ENCODE measurements around the gene JAKMIP1.
A peak's percentile ranks its signal among the peaks of the same experiment; 100 is the strongest.

The JAKMIP1 gene

DNA sequence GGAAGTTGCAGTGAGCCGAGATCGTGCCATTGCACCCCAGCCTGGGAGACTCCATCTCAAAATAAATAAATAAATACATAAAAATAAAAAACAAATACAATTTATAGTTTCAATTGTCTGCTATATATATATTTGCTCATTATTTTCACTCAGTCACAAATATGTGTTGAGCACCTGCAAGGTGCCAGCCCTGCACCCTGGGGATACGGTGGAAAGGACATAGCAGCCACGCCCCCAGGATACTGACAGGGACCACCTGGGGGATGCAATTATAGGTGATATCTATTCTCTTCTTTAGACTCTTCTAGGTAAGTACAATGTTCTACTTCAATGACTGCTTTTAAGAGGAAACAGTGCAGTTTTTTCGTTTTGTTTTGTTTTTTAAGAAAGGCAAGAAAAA, 85.0 kb downstream of the JAKMIP1 start:
- DNase-seq, result no peak

GRCh38 chr4:6114601-6115000, 85.7 kb downstream of the JAKMIP1 start:
- DNase-seq, result no peak

- DNase-seq, result no peak
Observed at GRCh38 chr4:6114181-6114580, 86.2 kb downstream of the JAKMIP1 start.

- DNase-seq, result no peak
Observed at GRCh38 chr4:6113641-6114040, 86.7 kb downstream of the JAKMIP1 start.

DNA sequence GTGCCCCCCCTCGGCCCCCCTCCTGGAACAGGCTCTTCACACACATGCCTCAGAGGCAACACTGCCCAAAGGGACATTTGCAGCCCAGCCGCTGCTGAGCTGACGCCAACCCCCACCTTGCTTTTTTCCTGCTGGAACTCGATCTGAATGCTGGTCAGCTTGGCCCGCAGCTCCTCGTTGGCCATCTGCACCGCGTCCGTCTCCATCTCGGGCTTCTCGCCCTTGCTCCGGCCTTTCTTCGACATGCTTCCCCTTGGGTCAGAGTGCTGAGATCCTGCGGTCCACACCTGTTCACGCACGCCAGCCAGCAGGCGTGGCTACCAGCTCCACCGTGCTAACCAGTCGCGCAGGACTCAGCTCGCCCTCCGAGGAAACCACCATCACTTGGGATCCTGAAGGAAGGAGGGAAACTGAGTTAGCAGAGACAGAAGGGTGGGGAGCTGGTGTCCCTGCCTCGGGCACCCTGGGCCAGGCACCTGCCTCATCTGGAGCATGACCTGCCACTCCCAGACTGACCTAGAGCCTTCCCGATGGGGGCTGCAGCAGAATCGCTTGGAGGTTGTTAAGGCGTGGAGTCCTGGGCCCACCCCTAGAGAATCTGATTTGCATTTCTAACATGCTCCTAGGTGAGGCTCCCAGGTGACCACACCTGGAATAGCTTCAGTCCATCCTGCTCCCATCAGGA, 87.6 kb downstream of the JAKMIP1 start:
- no peak for DNase-seq

- no peak for DNase-seq
Observed at GRCh38 chr4:6111354-6111960, 88.9 kb downstream of the JAKMIP1 start.

- DNase-seq, result no peak
Observed at GRCh38 chr4:6110681-6111353, 89.5 kb downstream of the JAKMIP1 start.

DNA sequence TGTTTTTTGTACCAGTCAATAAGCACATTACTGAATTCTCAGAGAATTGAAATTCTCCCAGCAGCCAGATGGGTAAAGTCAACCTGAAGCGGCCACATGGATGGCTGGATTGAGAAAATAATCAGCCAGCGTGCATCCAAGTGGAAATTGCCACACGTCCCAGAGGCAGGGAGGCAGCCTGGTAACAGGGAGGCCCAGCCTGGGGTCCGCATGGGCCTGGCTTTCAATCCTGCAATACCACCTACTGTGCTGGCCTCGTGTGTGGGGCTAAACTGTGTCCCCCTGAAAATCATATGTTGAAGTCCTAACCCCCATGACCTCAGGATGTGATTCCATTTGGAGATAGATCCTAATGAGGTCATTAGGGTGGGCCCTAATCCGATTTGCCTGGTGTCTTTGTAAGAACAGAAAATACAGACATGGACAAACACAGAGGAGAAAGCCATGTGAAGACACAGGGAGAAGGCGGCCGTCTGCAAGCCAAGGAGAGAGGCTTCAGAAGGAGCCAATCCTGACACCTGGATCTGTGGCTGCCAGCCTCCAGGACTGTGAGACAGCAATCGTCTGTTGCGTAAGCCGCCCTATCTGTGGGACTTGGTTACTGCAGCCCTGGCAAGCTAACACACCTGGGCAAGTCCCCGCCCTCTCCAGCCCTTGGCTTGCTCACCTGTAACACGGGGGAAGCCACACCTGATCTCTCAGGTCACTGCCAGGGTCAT, 90.3 kb downstream of the JAKMIP1 start:
- peak in 1 of 2 donors; percentile 11 for DNase-seq

DNA sequence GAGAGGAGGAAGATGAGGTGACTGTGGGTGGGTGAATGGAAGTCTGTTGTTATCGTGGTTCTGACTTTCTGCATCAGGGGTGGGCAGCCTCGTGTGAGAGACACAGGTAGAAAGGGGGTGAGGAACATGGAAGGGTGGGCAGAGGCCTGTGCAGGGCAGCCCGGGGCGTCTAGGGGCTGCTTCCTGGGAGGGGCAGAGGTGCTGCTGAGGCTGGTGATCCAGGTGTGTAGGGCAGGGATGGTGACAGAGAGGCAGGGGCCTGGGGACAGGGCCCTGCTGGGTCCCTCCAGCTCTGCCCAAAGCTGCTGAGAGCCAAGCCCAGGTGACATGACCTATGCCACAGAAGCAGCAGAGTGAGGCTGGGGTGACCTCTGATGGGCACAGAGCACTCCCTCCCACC, 92.5 kb downstream of the JAKMIP1 start:
- no peak for DNase-seq

GRCh38 chr4:6107114-6107791, 93.1 kb downstream of the JAKMIP1 start:
- no peak for DNase-seq

DNA sequence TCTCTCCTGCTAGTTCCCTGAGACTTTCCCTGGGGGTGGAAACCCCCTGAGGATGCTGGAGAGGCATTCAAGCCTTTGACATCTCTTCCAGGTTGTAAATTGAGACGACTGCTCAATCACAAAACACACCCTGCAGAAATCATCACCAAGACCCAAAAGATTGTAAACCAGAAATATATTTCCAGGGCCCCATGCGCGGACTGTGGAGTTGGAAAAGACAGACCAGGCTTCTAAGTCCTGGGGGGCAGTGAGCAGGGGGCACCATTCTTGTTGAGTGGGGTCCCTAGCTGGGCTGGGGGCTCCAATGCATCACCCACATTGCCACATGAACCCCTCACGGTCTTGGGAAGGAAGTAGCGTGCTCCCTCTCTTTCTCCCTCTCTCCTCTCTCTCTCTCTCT, 94.2 kb downstream of the JAKMIP1 start:
- no peak for DNase-seq

GRCh38 chr4:6105311-6105911, 94.9 kb downstream of the JAKMIP1 start:
- DNase-seq, result no peak

GRCh38 chr4:6104541-6105130, 95.7 kb downstream of the JAKMIP1 start:
- no peak for DNase-seq

DNA sequence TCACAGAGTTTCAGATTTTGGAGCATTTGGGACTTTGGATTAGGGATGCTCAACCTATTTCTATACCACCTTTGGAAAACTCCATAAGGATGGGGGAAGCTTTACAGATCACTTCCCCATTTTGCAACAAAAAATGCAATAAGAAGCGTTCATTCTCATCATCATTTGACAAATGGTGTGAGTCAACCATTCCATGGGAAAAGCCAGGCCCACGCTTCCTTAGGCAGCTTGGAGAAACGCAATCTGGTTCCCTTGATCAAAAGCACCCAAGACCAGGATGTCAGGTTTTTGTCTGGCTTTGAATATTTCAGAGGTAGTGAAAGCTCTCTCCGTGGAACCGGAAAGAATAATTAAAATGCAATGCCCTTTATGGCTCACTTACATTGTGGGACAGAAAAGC, 102.8 kb downstream of the JAKMIP1 start:
- no peak for DNase-seq

GRCh38 chr4:6095897-6096296, 104.5 kb downstream of the JAKMIP1 start:
- no peak for DNase-seq

DNA sequence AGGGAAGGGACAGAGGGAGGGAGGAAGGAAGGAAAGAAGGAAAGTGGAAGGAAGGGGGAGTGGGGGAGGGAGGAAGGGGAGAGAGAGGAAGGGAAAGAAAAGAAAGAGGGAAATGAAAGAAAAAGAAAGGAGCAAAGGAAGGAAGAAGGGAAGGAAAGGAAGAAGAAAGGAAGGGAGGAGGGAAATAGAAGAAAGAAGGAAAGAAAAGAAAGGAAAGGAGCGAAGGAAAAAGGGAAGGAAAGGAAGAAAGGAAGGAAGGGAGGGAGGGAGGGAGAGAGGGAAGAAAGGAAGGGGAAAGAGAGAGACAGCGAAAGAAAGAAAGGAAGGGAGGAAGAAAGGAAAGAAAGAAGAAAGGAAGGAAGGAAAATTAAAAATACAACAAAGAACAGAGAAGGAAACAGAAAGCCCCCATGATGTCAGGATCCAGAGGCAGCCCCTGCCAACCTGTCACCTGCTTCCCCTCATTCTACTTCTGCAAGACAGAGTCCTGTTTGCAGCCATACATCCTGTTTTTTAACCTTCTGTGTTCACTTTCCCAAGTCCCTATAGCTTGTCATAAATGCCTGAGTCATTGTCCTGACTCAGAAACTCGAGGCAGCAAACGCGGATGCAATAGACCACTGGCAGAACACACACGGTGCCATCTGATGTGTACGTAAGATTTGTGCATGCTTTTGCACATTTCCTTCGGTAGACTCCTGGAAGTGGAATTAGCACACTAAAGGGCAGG, 105.2 kb downstream of the JAKMIP1 start:
- DNase-seq, result no peak

- DNase-seq, result no peak
Observed at GRCh38 chr4:6093671-6094070, 106.7 kb downstream of the JAKMIP1 start.

DNA sequence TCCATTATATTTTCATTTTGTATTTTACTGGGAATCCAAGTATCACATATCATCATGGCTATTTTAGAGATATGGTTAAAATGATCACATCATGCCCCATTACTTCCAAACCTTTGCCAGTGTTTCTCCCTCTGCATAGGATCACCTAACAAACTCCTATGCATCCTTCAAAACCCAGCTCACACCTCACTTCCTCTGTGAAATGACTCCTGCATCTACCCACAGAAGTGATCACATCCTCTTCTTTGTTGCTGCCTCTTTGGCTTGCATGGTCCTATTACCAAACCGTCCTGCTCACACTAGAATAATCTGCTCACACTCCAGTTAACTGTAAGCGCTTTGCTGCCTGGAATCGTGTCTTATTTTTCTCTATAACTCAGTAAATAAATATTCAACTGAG, 107.4 kb downstream of the JAKMIP1 start:
- DNase-seq, result no peak

- DNase-seq, result no peak
Observed at GRCh38 chr4:6092131-6092530, 108.2 kb downstream of the JAKMIP1 start.

- DNase-seq, result no peak
Observed at GRCh38 chr4:6090931-6091330, 109.4 kb downstream of the JAKMIP1 start.

GRCh38 chr4:6088950-6089349, 111.4 kb downstream of the JAKMIP1 start:
- no peak for DNase-seq
